GM10266 (cell line): Measurements from ENCODE around the gene PIN4.

Source experiments
- DNase-seq: peaks from one replicate; pipeline ENCODE4 v3.0.0; 2012; ENCODE audit errors: extremely low spot score
- TF ChIP-seq, protein P1 (sequence below): IDR thresholded peaks from 2 replicates; pipeline ENCODE4 v1.5.1; 2012; ENCODE audit warnings: mild to moderate bottlenecking, low read depth; ENCODE audit not compliant: control insufficient read depth, insufficient read depth; ENCODE audit errors: missing control alignments

The PIN4 gene

DNA sequence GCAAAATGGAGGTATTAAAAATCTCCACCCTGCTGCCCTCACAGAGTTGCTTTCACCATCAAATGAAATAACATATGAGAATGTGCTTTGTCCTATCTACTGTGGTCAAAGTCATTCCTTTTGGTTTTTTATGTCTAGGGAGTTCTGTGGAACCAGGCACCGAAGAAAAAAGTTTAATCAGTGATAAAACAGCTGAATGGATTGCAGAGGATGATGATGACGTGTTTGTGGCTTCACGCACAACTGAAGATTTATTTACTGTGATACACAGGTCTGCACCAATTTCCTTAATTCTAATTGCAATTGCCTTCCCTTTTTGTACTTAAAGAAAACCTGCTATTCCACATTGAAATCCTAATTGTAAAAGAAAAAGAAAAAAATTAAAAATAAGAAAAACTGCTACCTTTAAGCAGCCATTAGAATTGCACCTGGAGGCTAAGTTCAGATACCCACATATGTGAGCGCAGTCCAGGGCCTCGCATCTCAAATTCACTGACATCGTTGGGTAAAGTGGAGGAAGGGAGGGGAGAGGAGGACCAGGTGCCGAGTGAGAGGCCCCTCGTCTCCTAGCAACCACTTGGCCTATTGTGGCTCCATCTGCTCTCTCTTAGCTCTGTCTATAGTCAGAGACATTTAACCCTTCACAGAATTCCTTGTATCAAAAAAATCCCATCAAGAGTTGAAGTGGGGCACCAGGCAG is 39.3 kb upstream of the PIN4 start:
- DNase-seq = no peak
- TF ChIP-seq, protein P1, sequence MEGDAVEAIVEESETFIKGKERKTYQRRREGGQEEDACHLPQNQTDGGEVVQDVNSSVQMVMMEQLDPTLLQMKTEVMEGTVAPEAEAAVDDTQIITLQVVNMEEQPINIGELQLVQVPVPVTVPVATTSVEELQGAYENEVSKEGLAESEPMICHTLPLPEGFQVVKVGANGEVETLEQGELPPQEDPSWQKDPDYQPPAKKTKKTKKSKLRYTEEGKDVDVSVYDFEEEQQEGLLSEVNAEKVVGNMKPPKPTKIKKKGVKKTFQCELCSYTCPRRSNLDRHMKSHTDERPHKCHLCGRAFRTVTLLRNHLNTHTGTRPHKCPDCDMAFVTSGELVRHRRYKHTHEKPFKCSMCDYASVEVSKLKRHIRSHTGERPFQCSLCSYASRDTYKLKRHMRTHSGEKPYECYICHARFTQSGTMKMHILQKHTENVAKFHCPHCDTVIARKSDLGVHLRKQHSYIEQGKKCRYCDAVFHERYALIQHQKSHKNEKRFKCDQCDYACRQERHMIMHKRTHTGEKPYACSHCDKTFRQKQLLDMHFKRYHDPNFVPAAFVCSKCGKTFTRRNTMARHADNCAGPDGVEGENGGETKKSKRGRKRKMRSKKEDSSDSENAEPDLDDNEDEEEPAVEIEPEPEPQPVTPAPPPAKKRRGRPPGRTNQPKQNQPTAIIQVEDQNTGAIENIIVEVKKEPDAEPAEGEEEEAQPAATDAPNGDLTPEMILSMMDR = no peak

DNA sequence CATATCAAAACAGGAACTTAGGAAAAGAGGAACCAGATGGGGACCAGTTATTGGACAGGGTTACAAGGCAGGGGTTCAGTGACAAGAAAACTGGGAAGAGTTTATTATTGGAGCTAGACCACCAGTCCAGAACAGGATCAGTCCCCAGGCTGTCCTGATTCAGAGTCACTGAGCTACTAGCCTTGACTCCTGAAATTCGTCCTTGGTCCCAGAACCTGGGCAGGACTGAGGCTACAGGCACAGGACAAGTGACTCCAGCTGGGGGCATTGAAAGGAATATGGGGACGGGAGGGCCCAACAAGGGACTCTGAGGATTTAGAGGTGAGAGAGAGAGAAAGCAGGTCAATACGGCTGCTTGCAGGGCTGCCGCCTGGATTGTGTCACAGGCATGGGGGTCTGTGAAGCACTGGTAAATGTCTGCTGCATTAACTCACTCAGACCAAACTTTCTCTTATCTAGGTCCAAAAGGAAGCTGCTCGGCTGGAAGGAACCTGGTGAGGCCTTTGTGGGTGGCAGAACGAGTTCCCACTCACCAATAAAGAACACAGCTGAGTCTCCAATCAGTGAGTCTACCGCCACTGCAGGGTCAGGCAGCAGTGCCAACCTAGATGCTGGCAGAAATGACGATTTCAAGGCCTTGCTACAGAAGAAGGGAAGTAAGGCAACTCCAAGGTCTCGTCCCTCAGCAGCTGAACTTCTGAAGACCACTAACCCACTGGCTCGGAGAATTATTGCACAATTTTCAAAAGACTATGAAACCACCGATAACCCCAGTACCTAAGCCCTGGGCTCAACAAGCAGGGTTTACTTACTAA is 38.6 kb upstream of the PIN4 start:
- DNase-seq = no peak
- TF ChIP-seq, protein P1 = no peak

DNA sequence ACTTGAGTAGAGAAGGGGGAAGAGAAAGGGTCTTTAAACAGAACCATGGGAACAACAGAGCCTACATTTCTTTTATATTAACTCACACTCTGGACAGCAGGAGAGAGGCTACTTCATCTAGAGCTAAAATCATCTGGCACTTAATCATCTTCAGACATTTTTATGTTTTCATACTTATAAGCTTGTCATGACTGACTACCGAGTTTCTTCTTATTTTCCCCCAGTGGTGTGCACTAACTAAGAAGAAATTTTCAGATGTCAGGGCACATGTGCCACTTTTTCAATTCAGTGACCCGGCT is 38.0 kb upstream of the PIN4 start:
- TF ChIP-seq, protein P1 = no peak
- DNase-seq = no peak

DNA sequence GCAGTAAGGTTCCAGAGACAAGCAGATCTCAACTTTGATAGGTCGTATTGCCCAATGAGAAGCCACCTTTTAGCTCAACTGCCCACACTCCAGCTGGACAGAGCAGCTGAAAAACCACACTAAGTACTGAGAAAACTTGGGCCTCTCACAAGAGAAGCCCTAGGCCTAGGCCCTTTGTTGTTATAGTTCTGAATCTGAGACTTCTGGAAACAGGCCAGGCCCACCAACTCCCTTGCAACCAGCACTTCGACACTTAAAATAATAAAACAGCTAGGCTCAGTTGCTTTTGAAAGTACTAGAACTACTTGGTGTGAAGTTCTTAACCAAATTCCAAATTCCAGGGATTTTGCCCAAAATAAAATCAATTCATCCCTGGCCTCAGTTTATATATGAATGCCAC is 36.4 kb upstream of the PIN4 start:
- no peak for DNase-seq
- TF ChIP-seq, protein P1 = no peak

DNA sequence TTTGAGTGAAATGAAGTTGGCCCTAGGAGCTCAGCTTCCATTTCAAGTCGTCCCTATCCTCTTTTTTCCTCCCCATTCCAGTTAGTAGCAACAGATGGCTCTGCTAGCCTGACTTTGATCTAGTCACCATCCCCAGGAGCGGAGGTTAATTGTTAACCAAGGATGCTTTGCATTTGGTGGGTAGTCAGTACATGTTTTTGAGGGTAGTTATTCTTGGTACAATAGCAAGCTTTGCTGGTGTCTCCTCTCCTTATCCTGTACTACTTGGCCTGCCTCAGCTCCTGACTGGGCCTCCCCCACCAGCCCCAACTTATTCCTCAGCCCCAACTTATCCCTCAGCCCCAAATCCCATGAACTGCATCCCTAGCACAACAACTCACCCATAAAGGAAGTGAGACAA is 35.0 kb upstream of the PIN4 start:
- no peak for DNase-seq

DNA sequence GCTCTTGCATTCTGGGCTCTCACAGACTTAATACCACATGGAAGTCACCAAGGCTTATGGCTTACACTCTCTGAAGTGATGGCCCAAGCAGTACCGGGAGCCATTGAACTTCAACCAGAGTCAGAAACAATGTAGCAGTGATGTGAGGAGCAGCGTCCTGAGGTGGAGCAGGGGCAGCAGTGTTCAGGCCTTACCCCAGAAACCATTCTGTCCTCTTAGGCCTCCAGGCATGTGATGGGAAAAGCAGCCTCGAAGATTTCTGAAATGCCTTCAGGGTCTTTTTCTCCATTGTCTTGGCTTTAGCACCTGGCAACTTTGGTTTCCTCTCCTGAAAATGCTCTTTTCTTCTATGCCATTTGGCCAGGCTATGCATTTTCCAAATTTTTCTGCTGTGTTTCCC is 22.8 kb upstream of the PIN4 start:
- TF ChIP-seq, protein P1 = no peak
- no peak for DNase-seq

More for the DNA sequence above, 35.0 kb upstream of the PIN4 start:
- TF ChIP-seq, protein P1 = no peak

DNA sequence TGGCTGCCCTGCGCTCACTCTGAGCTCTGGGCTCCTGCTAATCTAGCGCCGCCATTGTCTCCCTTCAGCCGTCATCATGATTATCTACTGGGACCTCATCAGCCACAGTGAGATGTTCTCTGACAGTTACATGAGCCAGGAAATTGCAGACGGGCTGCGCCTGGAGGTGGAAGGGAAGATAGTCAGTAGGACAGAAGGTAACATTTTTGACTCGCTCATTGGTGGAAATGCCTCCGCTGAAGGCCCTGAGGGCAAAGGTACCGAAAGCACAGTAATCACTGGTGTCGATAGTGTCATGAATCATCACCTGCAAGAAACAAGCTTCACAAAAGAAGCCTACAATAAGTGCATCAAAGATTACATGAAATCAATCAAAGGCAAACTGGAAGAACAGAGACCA is 21.8 kb upstream of the PIN4 start:
- DNase-seq = no peak

More for the DNA sequence above, 21.8 kb upstream of the PIN4 start:
- TF ChIP-seq, protein P1 = no peak
